Naive thymus-derived CD4-positive, alpha-beta T cell (primary cell): ENCODE measurements around the gene ZNF519. TPM values are rescaled to one million over a fixed set of nuclear protein-coding genes. Genes with fewer than 3 reads are reported as not detected.

Experiments used
- ATAC-seq: fragments of 150-1000 bp; cut with Tn5 transposase; 2 replicates; pipeline ENCODE4 v1.10.0; 2021; ENCODE audit warnings: mild to moderate bottlenecking, moderate library complexity
- CTCF ChIA-PET: fragments of 350-600 bp; sonication (Branson Sonifier 250); formaldehyde crosslinking; loops from one replicate; lab custom pipeline; 2021; ENCODE audit warnings: antibody characterized with exemption; lab: Charles Lee
- POLR2A ChIA-PET: fragments of 350-600 bp; sonication (Branson Sonifier 250); formaldehyde crosslinking; loops from one replicate; lab custom pipeline; 2021; ENCODE audit warnings: antibody characterized with exemption, inconsistent platforms; lab: Charles Lee
- DNase-seq, 9 donors: peaks; one replicate each; pipeline versions ENCODE4 v3.0.0 to v3.0.0-alpha.2; 2020 to 2022; ENCODE audit warnings: mixed read lengths in 1 of 9
- H3K27ac ChIP-seq: one replicate; pipeline ENCODE4 v1.7.0; 2013; ENCODE audit warnings: mild to moderate bottlenecking, low read depth, low read length, moderate library complexity
- H3K27me3 ChIP-seq, 2 donors: one replicate each; pipeline ENCODE4 v1.7.0; 2013; ENCODE audit warnings: low read length in 2 of 2, mild to moderate bottlenecking in 2 of 2, moderate library complexity in 2 of 2; ENCODE audit not compliant: control insufficient read depth in 2 of 2, insufficient read depth in 2 of 2
- H3K36me3 ChIP-seq, 3 experiments: 1 replicate in 2 of 3; 2 replicates in 1 of 3; pipeline ENCODE4 v1.7.0; 2013; ENCODE audit warnings: low read length in 3 of 3, mild to moderate bottlenecking in 3 of 3, moderate library complexity in 1 of 3; ENCODE audit not compliant: insufficient read depth in 3 of 3, control insufficient read depth in 2 of 3
- H3K4me1 ChIP-seq, 2 donors: one replicate each; pipeline ENCODE4 v1.7.0; 2013; ENCODE audit warnings: low read length in 2 of 2, mild to moderate bottlenecking in 2 of 2, moderate library complexity in 1 of 2; ENCODE audit not compliant: control insufficient read depth in 2 of 2, insufficient read depth in 2 of 2
- H3K4me3 ChIP-seq: 2 replicates; pipeline ENCODE4 v1.7.0; 2013; ENCODE audit warnings: mild to moderate bottlenecking, low read length
- H3K9me3 ChIP-seq, 3 experiments: 1 replicate in 2 of 3; 2 replicates in 1 of 3; pipeline ENCODE4 v1.7.0; 2013; ENCODE audit warnings: low read length in 3 of 3; ENCODE audit not compliant: control insufficient read depth in 2 of 3
- H3K27ac Mint-ChIP-seq, 9 donors: one replicate each; pipeline ENCODE4 v1.8.0; 2020 to 2022; ENCODE audit warnings: mixed read lengths in 9 of 9, mild to moderate bottlenecking in 8 of 9, moderate library complexity in 5 of 9, inconsistent platforms in 2 of 9
- H3K27me3 Mint-ChIP-seq, 5 donors: one replicate each; pipeline ENCODE4 v1.8.0; 2021 to 2022; ENCODE audit warnings: mixed read lengths in 5 of 5, mild to moderate bottlenecking in 1 of 5
- H3K36me3 Mint-ChIP-seq, 5 donors: one replicate each; pipeline ENCODE4 v1.8.0; 2020 to 2022; ENCODE audit warnings: mixed read lengths in 5 of 5, mild to moderate bottlenecking in 3 of 5, inconsistent platforms in 1 of 5
- H3K4me1 Mint-ChIP-seq, 7 donors: one replicate each; pipeline ENCODE4 v1.8.0; 2020 to 2022; ENCODE audit warnings: mixed read lengths in 7 of 7, mild to moderate bottlenecking in 3 of 7, inconsistent platforms in 1 of 7
- H3K4me3 Mint-ChIP-seq, 10 donors: one replicate each; pipeline ENCODE4 v1.8.0; 2020 to 2022; ENCODE audit warnings: mild to moderate bottlenecking in 10 of 10, mixed read lengths in 10 of 10, moderate library complexity in 6 of 10, inconsistent platforms in 2 of 10
- H3K9me3 Mint-ChIP-seq, 11 donors: one replicate each; pipeline ENCODE4 v1.8.0; 2020 to 2022; ENCODE audit warnings: mixed read lengths in 11 of 11, mild to moderate bottlenecking in 4 of 11, inconsistent platforms in 1 of 11, moderate library complexity in 1 of 11
- intact Hi-C, 2 donors: fragments of 100-400 bp; cut with micrococcal nuclease; formaldehyde crosslinking; loops; one replicate each; pipeline ENCODE4 v1.15.1; 2023
- polyA plus RNA-seq, 2 donors: library from polyadenylated mRNA; unstranded; fragments of 300-500 nt; fragmentation: Illumina TruSeq; gene quantifications; one replicate each; pipeline ENCODE4 v1.2.3, GENCODE V29; 2021
- total RNA-seq, 6 experiments: library from RNA in 5 of 6; stranded (reverse) in 5 of 6; gene quantifications; 1 replicate in 5 of 6; 2 replicates in 1 of 6; pipeline ENCODE4 v1.2.3 and lab custom pipeline; 2021 to 2026

ZNF519 gene
- total and polyA plus RNA-seq, 7 experiments from 2014 or later = 6.1 to 16.5 (median 10.5) TPM

GRCh38 chr18:14097761-14098160 lies 34.5 kb downstream of the ZNF519 start:
- Histone ChIP-seq H3K4me1 (no peaks in the 10 kb centered on the region), H3K36me3 (no peaks in the 10 kb centered on the region), H3K27ac (no peak overlapping the region), H3K27me3 (no peaks in the 10 kb centered on the region), H3K9me3 (no peaks in the 10 kb centered on the region), H3K4me3 (no peak overlapping the region)
- intact Hi-C loops = no loop called here
- POLR2A ChIA-PET = no interaction called here
- peaks cover 0 to 42% (median 26%) of the 10 kb centered on the region in 5 donors for H3K36me3 Mint-ChIP-seq
- H3K9me3 Mint-ChIP-seq = peaks cover 0 to 15% (median 0%) of the 10 kb centered on the region in 11 donors
- no peaks in the 10 kb centered on the region for H3K27me3 Mint-ChIP-seq
- DNase-seq (no peak), ATAC-seq (no peak)
- H3K4me1 Mint-ChIP-seq = peaks cover 0 to 21% (median 4%) of the 10 kb centered on the region in 7 donors
- no peak overlapping the region for H3K4me3 Mint-ChIP-seq
- CTCF ChIA-PET = no interaction called here
- no peak overlapping the region for H3K27ac Mint-ChIP-seq

- no peaks in the 10 kb centered on the region for H3K36me3 ChIP-seq
- Mint-ChIP-seq H3K27me3 (no peaks in the 10 kb centered on the region), H3K9me3 (peaks cover 0 to 7% (median 0%) of the 10 kb centered on the region in 11 donors), H3K4me1 (no peaks in the 10 kb centered on the region), H3K36me3 (peaks cover 0 to 21% (median 10%) of the 10 kb centered on the region in 5 donors), H3K27ac (no peak overlapping the region), H3K4me3 (no peak overlapping the region)
- H3K27ac ChIP-seq = no peak overlapping the region
- no peak overlapping the region for H3K4me3 ChIP-seq
- no peaks in the 10 kb centered on the region for H3K27me3 ChIP-seq
- CTCF ChIA-PET = interaction anchor here (0.8 kb wide), 1 partner anchor 9 kb away, joined by 4 read pairs; no protein-coding TSS in a partner anchor
- intact Hi-C loops = no loop called here
- DNase-seq = no peak
- no peaks in the 10 kb centered on the region for H3K4me1 ChIP-seq
- ATAC-seq = no peak
- POLR2A ChIA-PET = no interaction called here
- no peaks in the 10 kb centered on the region for H3K9me3 ChIP-seq
These were observed 38.8 kb downstream of the ZNF519 start for GRCh38 chr18:14093307-14093915.

- no peaks in the 10 kb centered on the region for H3K9me3 ChIP-seq
- peaks cover 0 to under 1% (median 0%) of the 10 kb centered on the region in 5 donors for H3K27me3 Mint-ChIP-seq
- no peaks in the 10 kb centered on the region for H3K4me1 ChIP-seq
- no peak overlapping the region for H3K27ac ChIP-seq
- H3K4me1 Mint-ChIP-seq = no peaks in the 10 kb centered on the region
- no peaks in the 10 kb centered on the region for H3K36me3 ChIP-seq
- ATAC-seq (no peak), DNase-seq (no peak)
- peaks cover 0 to 7% (median 0%) of the 10 kb centered on the region in 11 donors for H3K9me3 Mint-ChIP-seq
- CTCF ChIA-PET = no interaction called here
- H3K27me3 ChIP-seq = no peaks in the 10 kb centered on the region
- H3K27ac Mint-ChIP-seq = no peak overlapping the region
- H3K4me3 Mint-ChIP-seq = no peak overlapping the region
- no peak overlapping the region for H3K4me3 ChIP-seq
- peaks cover 0 to 16% (median 7%) of the 10 kb centered on the region in 5 donors for H3K36me3 Mint-ChIP-seq
- intact Hi-C loops = no loop called here
- POLR2A ChIA-PET = no interaction called here
These were observed 39.5 kb downstream of the ZNF519 start for GRCh38 chr18:14092625-14093306.

GRCh38 chr18:14089781-14090180 lies 42.5 kb downstream of the ZNF519 start:
- H3K27ac ChIP-seq = no peak overlapping the region
- no peaks in the 10 kb centered on the region for H3K27me3 ChIP-seq
- Mint-ChIP-seq H3K4me1 (no peaks in the 10 kb centered on the region), H3K9me3 (peaks cover 0 to 5% (median 0%) of the 10 kb centered on the region in 11 donors), H3K4me3 (no peak overlapping the region), H3K27ac (no peak overlapping the region), H3K27me3 (peaks cover 0 to 6% (median 0%) of the 10 kb centered on the region in 5 donors), H3K36me3 (no peaks in the 10 kb centered on the region)
- H3K36me3 ChIP-seq = no peaks in the 10 kb centered on the region
- no peaks in the 10 kb centered on the region for H3K9me3 ChIP-seq
- ATAC-seq = no peak
- H3K4me1 ChIP-seq = no peaks in the 10 kb centered on the region
- intact Hi-C loops = loop anchor here in 1 of 2 donors (5.0 kb wide), 1 partner anchor 952 kb away; no protein-coding TSS in a partner anchor
- CTCF ChIA-PET = no interaction called here
- POLR2A ChIA-PET = no interaction called here
- no peak overlapping the region for H3K4me3 ChIP-seq
- DNase-seq = no peak

GRCh38 chr18:14089191-14089590 lies 43.0 kb downstream of the ZNF519 start:
- H3K4me1 Mint-ChIP-seq = no peaks in the 10 kb centered on the region
- Histone ChIP-seq H3K4me3 (no peak overlapping the region), H3K9me3 (no peaks in the 10 kb centered on the region), H3K36me3 (no peaks in the 10 kb centered on the region), H3K27me3 (no peaks in the 10 kb centered on the region), H3K27ac (no peak overlapping the region), H3K4me1 (no peaks in the 10 kb centered on the region)
- POLR2A ChIA-PET = no interaction called here
- CTCF ChIA-PET = no interaction called here
- peaks cover 0 to 6% (median 0%) of the 10 kb centered on the region in 5 donors for H3K27me3 Mint-ChIP-seq
- H3K9me3 Mint-ChIP-seq = no peaks in the 10 kb centered on the region
- intact Hi-C loops = loop anchor here in 1 of 2 donors (5.0 kb wide), 1 partner anchor 952 kb away; no protein-coding TSS in a partner anchor
- no peak overlapping the region for H3K27ac Mint-ChIP-seq
- H3K36me3 Mint-ChIP-seq = peaks cover 0 to 3% (median 0%) of the 10 kb centered on the region in 5 donors
- no peak overlapping the region for H3K4me3 Mint-ChIP-seq
- DNase-seq (no peak), ATAC-seq (no peak)

- no peak overlapping the region for H3K4me3 Mint-ChIP-seq
- Histone ChIP-seq H3K4me1 (no peaks in the 10 kb centered on the region), H3K27me3 (no peaks in the 10 kb centered on the region), H3K27ac (no peak overlapping the region), H3K36me3 (no peaks in the 10 kb centered on the region), H3K4me3 (no peak overlapping the region), H3K9me3 (no peaks in the 10 kb centered on the region)
- ChIA-PET CTCF (interaction anchor here (1.1 kb wide), 1 partner anchor 867 kb away, joined by 3 read pairs; no protein-coding TSS in a partner anchor), POLR2A (no interaction called here)
- H3K4me1 Mint-ChIP-seq = no peaks in the 10 kb centered on the region
- H3K9me3 Mint-ChIP-seq = no peaks in the 10 kb centered on the region
- intact Hi-C loops = loop anchor here in 1 of 2 donors (2.0 to 5.0 kb wide), 3 partner anchors 262 to 949 kb away; partner anchors contain the start of gene MC5R
- H3K36me3 Mint-ChIP-seq = peaks cover 0 to 5% (median 0%) of the 10 kb centered on the region in 5 donors
- DNase-seq (no peak), ATAC-seq (no peak)
- H3K27me3 Mint-ChIP-seq = peaks cover 0 to 6% (median 0%) of the 10 kb centered on the region in 5 donors
- no peak overlapping the region for H3K27ac Mint-ChIP-seq
These were observed 45.6 kb downstream of the ZNF519 start for GRCh38 chr18:14086458-14087231.
